Testis (tissue), 2 donors: ENCODE results near the gene CLRN1.

Source experiments
- POLR2A ChIP-seq: fragments of 450-650 bp; IDR thresholded peaks from one replicate; pipeline ENCODE4 v1.6.1; 2017; ENCODE audit warnings: antibody characterized with exemption, mild to moderate bottlenecking, moderate library complexity
- TF ChIP-seq, protein P1 (sequence below), 3 experiments: fragments of 450-650 bp in 2 of 3; fragments of 200-600 bp in 1 of 3; sonication (generic) in 1 of 3; IDR thresholded peaks; one replicate each; pipeline ENCODE4 v1.5.1; 2016 to 2019; ENCODE audit warnings: antibody characterized with exemption in 3 of 3, mild to moderate bottlenecking in 2 of 3, moderate library complexity in 1 of 3

DNA sequence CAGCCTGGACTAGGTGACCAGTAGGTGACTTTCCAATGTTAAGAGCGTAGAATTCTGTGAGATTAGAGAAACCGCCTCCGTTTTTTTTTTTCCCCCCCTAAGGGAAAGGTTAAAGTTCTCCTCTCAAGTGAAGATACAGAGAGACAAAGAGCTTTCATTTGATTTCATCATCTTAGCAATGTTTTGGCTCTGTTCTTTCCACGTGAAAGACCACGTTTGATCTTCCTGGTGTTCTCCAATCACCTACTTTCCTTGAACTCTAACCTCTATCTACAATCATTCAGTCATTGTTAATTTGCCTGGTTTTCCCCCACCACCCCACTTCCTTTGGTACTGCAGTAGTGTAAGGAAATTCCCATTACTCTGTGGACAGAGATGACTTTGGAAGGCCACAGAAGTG, 36.9 kb upstream of the CLRN1 start:
- TF ChIP-seq, protein P1, sequence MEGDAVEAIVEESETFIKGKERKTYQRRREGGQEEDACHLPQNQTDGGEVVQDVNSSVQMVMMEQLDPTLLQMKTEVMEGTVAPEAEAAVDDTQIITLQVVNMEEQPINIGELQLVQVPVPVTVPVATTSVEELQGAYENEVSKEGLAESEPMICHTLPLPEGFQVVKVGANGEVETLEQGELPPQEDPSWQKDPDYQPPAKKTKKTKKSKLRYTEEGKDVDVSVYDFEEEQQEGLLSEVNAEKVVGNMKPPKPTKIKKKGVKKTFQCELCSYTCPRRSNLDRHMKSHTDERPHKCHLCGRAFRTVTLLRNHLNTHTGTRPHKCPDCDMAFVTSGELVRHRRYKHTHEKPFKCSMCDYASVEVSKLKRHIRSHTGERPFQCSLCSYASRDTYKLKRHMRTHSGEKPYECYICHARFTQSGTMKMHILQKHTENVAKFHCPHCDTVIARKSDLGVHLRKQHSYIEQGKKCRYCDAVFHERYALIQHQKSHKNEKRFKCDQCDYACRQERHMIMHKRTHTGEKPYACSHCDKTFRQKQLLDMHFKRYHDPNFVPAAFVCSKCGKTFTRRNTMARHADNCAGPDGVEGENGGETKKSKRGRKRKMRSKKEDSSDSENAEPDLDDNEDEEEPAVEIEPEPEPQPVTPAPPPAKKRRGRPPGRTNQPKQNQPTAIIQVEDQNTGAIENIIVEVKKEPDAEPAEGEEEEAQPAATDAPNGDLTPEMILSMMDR (IDR thresholded peaks at IDR 0.05), result no peak
- TF ChIP-seq POLR2A, result no peak
